ENCODE measurements around the gene OXER1. TPM values are rescaled to one million over a fixed set of nuclear protein-coding genes. Genes with fewer than 3 reads are reported as not detected.

The OXER1 gene
- total and polyA plus RNA-seq, 4 donors: 0.50 to 2.7 (median 1.3) TPM

- Histone ChIP-seq H3K36me3 (ENCODE audit: control insufficient read depth, insufficient read depth, low read length) (peaks cover 25% of the 10 kb centered on the region), H3K27me3 (ENCODE audit: control insufficient read depth, insufficient read depth, low read length) (peaks cover 15% of the 10 kb centered on the region), H3K9me3 (ENCODE audit: control insufficient read depth, insufficient read depth, low read length) (no peaks in the 10 kb centered on the region), H3K4me1 (ENCODE audit: control insufficient read depth, insufficient read depth, low read length) (peaks cover 23% of the 10 kb centered on the region), H3K27ac (ENCODE audit: low read depth, low read length) (no peak overlapping the region), H3K4me3 (ENCODE audit: low read depth, low read length) (no peak overlapping the region)
- 80% methylated on average over 9 of the region's 12 CpGs for WGBS (ENCODE audit: insufficient coverage)
- no peak for DNase-seq (ENCODE audit: low read depth in 4 of 6, low spot score in 6 of 6)
These were observed 24.0 kb upstream of the OXER1 start for GRCh38 chr2:42787788-42788477.

- H3K4me1 ChIP-seq (ENCODE audit: control insufficient read depth, insufficient read depth, low read length): peaks cover 19% of the 10 kb centered on the region
- 82% methylated on average over 2 of the region's 3 CpGs for WGBS (ENCODE audit: insufficient coverage)
- H3K9me3 ChIP-seq (ENCODE audit: control insufficient read depth, insufficient read depth, low read length): no peaks in the 10 kb centered on the region
- H3K36me3 ChIP-seq (ENCODE audit: control insufficient read depth, insufficient read depth, low read length): peaks cover 25% of the 10 kb centered on the region
- no peak for DNase-seq (ENCODE audit: low read depth in 4 of 6, low spot score in 6 of 6)
- H3K4me3 ChIP-seq (ENCODE audit: low read depth, low read length): no peak overlapping the region
- H3K27me3 ChIP-seq (ENCODE audit: control insufficient read depth, insufficient read depth, low read length): peaks cover 15% of the 10 kb centered on the region
- H3K27ac ChIP-seq (ENCODE audit: low read depth, low read length): no peak overlapping the region
These were observed 23.5 kb upstream of the OXER1 start for GRCh38 chr2:42787424-42787787.

GRCh38 chr2:42786561-42787345 is 22.8 kb upstream of the OXER1 start:
- Histone ChIP-seq H3K9me3 (ENCODE audit: control insufficient read depth, insufficient read depth, low read length) (no peaks in the 10 kb centered on the region), H3K27me3 (ENCODE audit: control insufficient read depth, insufficient read depth, low read length) (peaks cover 11% of the 10 kb centered on the region), H3K36me3 (ENCODE audit: control insufficient read depth, insufficient read depth, low read length) (peaks cover 25% of the 10 kb centered on the region), H3K4me1 (ENCODE audit: control insufficient read depth, insufficient read depth, low read length) (peaks cover 13% of the 10 kb centered on the region), H3K27ac (ENCODE audit: low read depth, low read length) (no peak overlapping the region), H3K4me3 (ENCODE audit: low read depth, low read length) (no peak overlapping the region)
- WGBS (ENCODE audit: insufficient coverage): 89% methylated on average over 12 of the region's 15 CpGs
- DNase-seq (ENCODE audit: low read depth in 4 of 6, low spot score in 6 of 6): no peak

GRCh38 chr2:42784204-42784880 is 20.4 kb upstream of the OXER1 start:
- peaks cover 1% of the 10 kb centered on the region for H3K4me1 ChIP-seq (ENCODE audit: control insufficient read depth, insufficient read depth, low read length)
- H3K27ac ChIP-seq (ENCODE audit: low read depth, low read length): no peak overlapping the region
- DNase-seq (ENCODE audit: low read depth in 4 of 6, low spot score in 6 of 6): no peak
- peaks cover 25% of the 10 kb centered on the region for H3K36me3 ChIP-seq (ENCODE audit: control insufficient read depth, insufficient read depth, low read length)
- 100% methylated on average over 1 of the region's 7 CpGs for WGBS (ENCODE audit: insufficient coverage)
- H3K4me3 ChIP-seq (ENCODE audit: low read depth, low read length): no peak overlapping the region
- no peaks in the 10 kb centered on the region for H3K9me3 ChIP-seq (ENCODE audit: control insufficient read depth, insufficient read depth, low read length)
- no peaks in the 10 kb centered on the region for H3K27me3 ChIP-seq (ENCODE audit: control insufficient read depth, insufficient read depth, low read length)

- Histone ChIP-seq H3K9me3 (ENCODE audit: control insufficient read depth, insufficient read depth, low read length) (no peaks in the 10 kb centered on the region), H3K36me3 (ENCODE audit: control insufficient read depth, insufficient read depth, low read length) (peaks cover 24% of the 10 kb centered on the region), H3K27me3 (ENCODE audit: control insufficient read depth, insufficient read depth, low read length) (no peaks in the 10 kb centered on the region), H3K27ac (ENCODE audit: low read depth, low read length) (no peak overlapping the region), H3K4me1 (ENCODE audit: control insufficient read depth, insufficient read depth, low read length) (no peaks in the 10 kb centered on the region), H3K4me3 (ENCODE audit: low read depth, low read length) (no peak overlapping the region)
- no peak for DNase-seq (ENCODE audit: low read depth in 4 of 6, low spot score in 6 of 6)
- WGBS (ENCODE audit: insufficient coverage): 100% methylated on average over 5 of the region's 9 CpGs
These were observed 19.6 kb upstream of the OXER1 start for GRCh38 chr2:42783511-42783910.

GRCh38 chr2:42781181-42781580 is 17.2 kb upstream of the OXER1 start:
- Histone ChIP-seq H3K27ac (ENCODE audit: low read depth, low read length) (no peak overlapping the region), H3K36me3 (ENCODE audit: control insufficient read depth, insufficient read depth, low read length) (peaks cover 7% of the 10 kb centered on the region), H3K4me1 (ENCODE audit: control insufficient read depth, insufficient read depth, low read length) (no peaks in the 10 kb centered on the region), H3K4me3 (ENCODE audit: low read depth, low read length) (no peak overlapping the region), H3K27me3 (ENCODE audit: control insufficient read depth, insufficient read depth, low read length) (no peaks in the 10 kb centered on the region), H3K9me3 (ENCODE audit: control insufficient read depth, insufficient read depth, low read length) (no peaks in the 10 kb centered on the region)
- DNase-seq (ENCODE audit: low read depth in 4 of 6, low spot score in 6 of 6): no peak
- no CpG with 5 or more reads among the region's 1 CpG for WGBS (ENCODE audit: insufficient coverage)

GRCh38 chr2:42777883-42778805 is 14.2 kb upstream of the OXER1 start:
- Histone ChIP-seq H3K4me1 (ENCODE audit: control insufficient read depth, insufficient read depth, low read length) (no peaks in the 10 kb centered on the region), H3K27ac (ENCODE audit: low read depth, low read length) (no peak overlapping the region), H3K27me3 (ENCODE audit: control insufficient read depth, insufficient read depth, low read length) (no peaks in the 10 kb centered on the region), H3K9me3 (ENCODE audit: control insufficient read depth, insufficient read depth, low read length) (no peaks in the 10 kb centered on the region), H3K4me3 (ENCODE audit: low read depth, low read length) (no peak overlapping the region), H3K36me3 (ENCODE audit: control insufficient read depth, insufficient read depth, low read length) (peaks cover 2% of the 10 kb centered on the region)
- no peak for DNase-seq (ENCODE audit: low read depth in 4 of 6, low spot score in 6 of 6)
- WGBS (ENCODE audit: insufficient coverage): 96% methylated on average over 2 of the region's 3 CpGs

- Histone ChIP-seq H3K27ac (ENCODE audit: low read depth, low read length) (no peak overlapping the region), H3K27me3 (ENCODE audit: control insufficient read depth, insufficient read depth, low read length) (no peaks in the 10 kb centered on the region), H3K9me3 (ENCODE audit: control insufficient read depth, insufficient read depth, low read length) (no peaks in the 10 kb centered on the region), H3K4me3 (ENCODE audit: low read depth, low read length) (no peak overlapping the region), H3K36me3 (ENCODE audit: control insufficient read depth, insufficient read depth, low read length) (no peaks in the 10 kb centered on the region), H3K4me1 (ENCODE audit: control insufficient read depth, insufficient read depth, low read length) (peaks cover 4% of the 10 kb centered on the region)
- no CpG with 5 or more reads among the region's 3 CpGs for WGBS (ENCODE audit: insufficient coverage)
- no peak for DNase-seq (ENCODE audit: low read depth in 4 of 6, low spot score in 6 of 6)
These were observed 11.9 kb upstream of the OXER1 start for GRCh38 chr2:42775810-42776209.

GRCh38 chr2:42775186-42775585 is 11.3 kb upstream of the OXER1 start:
- H3K4me3 ChIP-seq (ENCODE audit: low read depth, low read length): no peak overlapping the region
- peaks cover 1% of the 10 kb centered on the region for H3K36me3 ChIP-seq (ENCODE audit: control insufficient read depth, insufficient read depth, low read length)
- no peak overlapping the region for H3K27ac ChIP-seq (ENCODE audit: low read depth, low read length)
- H3K9me3 ChIP-seq (ENCODE audit: control insufficient read depth, insufficient read depth, low read length): no peaks in the 10 kb centered on the region
- no peak for DNase-seq (ENCODE audit: low read depth in 4 of 6, low spot score in 6 of 6)
- H3K4me1 ChIP-seq (ENCODE audit: control insufficient read depth, insufficient read depth, low read length): peaks cover 4% of the 10 kb centered on the region
- H3K27me3 ChIP-seq (ENCODE audit: control insufficient read depth, insufficient read depth, low read length): no peaks in the 10 kb centered on the region
- no CpG with 5 or more reads among the region's 2 CpGs for WGBS (ENCODE audit: insufficient coverage)

Measured in spinal cord (tissue), 10 donors.